SK-N-SH treated with all-trans-retinoic acid at 6 μM for 48 hours (cell line): ENCODE results near the gene FAM228A.

Source experiments
- ATAC-seq: fragments of 200-7000 bp; cut with Tn5 transposase; 3 replicates; pipeline ENCODE4 v1.9.1; 2020; ENCODE audit warnings: mild to moderate bottlenecking, moderate library complexity
- ARNTL ChIP-seq: fragments of 450-650 bp; formaldehyde crosslinking; IDR thresholded peaks from 2 replicates; pipeline ENCODE4 v1.5.0; 2020; ENCODE audit warnings: low read depth, mild to moderate bottlenecking, moderate library complexity, borderline replicate concordance
- BACH2 ChIP-seq: fragments of 250-450 bp; sonication (Bioruptor Pico); IDR thresholded peaks from 2 replicates; pipeline ENCODE4 v1.9.0; 2021; ENCODE audit warnings: mild to moderate bottlenecking, borderline replicate concordance
- ESRRG ChIP-seq: fragments of 250-450 bp; sonication (Bioruptor Pico); IDR thresholded peaks from 2 replicates; pipeline ENCODE4 v1.6.1; 2021; ENCODE audit warnings: mild to moderate bottlenecking
- GLIS3 ChIP-seq: fragments of 250-450 bp; sonication (Bioruptor Pico); IDR thresholded peaks from 2 replicates; pipeline ENCODE4 v1.5.0; 2020; ENCODE audit warnings: mild to moderate bottlenecking, moderate library complexity
- ISL1 ChIP-seq: fragments of 250-450 bp; sonication (Bioruptor Pico); IDR thresholded peaks from 2 replicates; pipeline ENCODE4 v2.1.2; 2022; ENCODE audit warnings: mild to moderate bottlenecking, moderate library complexity
- OSR1 ChIP-seq: fragments of 250-450 bp; sonication (Bioruptor Pico); IDR thresholded peaks from 2 replicates; pipeline ENCODE4 v1.8.0; 2022; ENCODE audit warnings: moderate library complexity, mild to moderate bottlenecking, inconsistent platforms
- RARB ChIP-seq: fragments of 250-450 bp; sonication (Bioruptor Pico); IDR thresholded peaks from 2 replicates; pipeline ENCODE4 v1.8.0; 2021; ENCODE audit warnings: mild to moderate bottlenecking, moderate library complexity
- SNAI2 ChIP-seq: fragments of 250-450 bp; sonication (Bioruptor Pico); IDR thresholded peaks from 2 replicates; pipeline ENCODE4 v1.5.0; 2020; ENCODE audit warnings: mild to moderate bottlenecking, moderate library complexity
- TCF4 ChIP-seq: fragments of 250-450 bp; sonication (Bioruptor Pico); IDR thresholded peaks from 2 replicates; pipeline ENCODE4 v1.8.0; 2021; ENCODE audit warnings: mild to moderate bottlenecking, moderate library complexity, borderline replicate concordance
- TOX ChIP-seq: fragments of 250-450 bp; sonication (Bioruptor Pico); IDR thresholded peaks from 2 replicates; pipeline ENCODE4 v1.8.0; 2021; ENCODE audit warnings: mild to moderate bottlenecking, moderate library complexity, borderline replicate concordance
- ZC3H10 ChIP-seq: fragments of 250-450 bp; sonication (Bioruptor Pico); IDR thresholded peaks from 2 replicates; pipeline ENCODE4 v1.5.1; 2021; ENCODE audit warnings: mild to moderate bottlenecking, moderate library complexity
- ZFP3 ChIP-seq: fragments of 250-450 bp; sonication (Bioruptor Pico); IDR thresholded peaks from 2 replicates; pipeline ENCODE4 v1.5.0; 2020; ENCODE audit warnings: mild to moderate bottlenecking, moderate library complexity
- ZNF565 ChIP-seq: fragments of 450-650 bp; formaldehyde crosslinking; conservative IDR thresholded peaks from 2 replicates; pipeline ENCODE4 v1.5.0; 2020; ENCODE audit warnings: low read depth, mild to moderate bottlenecking, moderate library complexity
- ZNF70 ChIP-seq: fragments of 450-650 bp; formaldehyde crosslinking; IDR thresholded peaks from 2 replicates; pipeline ENCODE4 v1.5.0; 2020; ENCODE audit warnings: mild to moderate bottlenecking, moderate library complexity
- TF ChIP-seq, protein P1 (sequence below): fragments of 250-450 bp; sonication (Bioruptor Pico); IDR thresholded peaks from 2 replicates; pipeline ENCODE4 v1.5.0; 2020; ENCODE audit warnings: mild to moderate bottlenecking, moderate library complexity
- TF ChIP-seq, protein P2 (sequence below): fragments of 250-450 bp; sonication (Bioruptor Pico); IDR thresholded peaks from 2 replicates; pipeline ENCODE4 v1.5.1; 2021; ENCODE audit warnings: mild to moderate bottlenecking, moderate library complexity
- TF ChIP-seq, protein P3 (sequence below): fragments of 250-450 bp; sonication (Bioruptor Pico); IDR thresholded peaks from 2 replicates; pipeline ENCODE4 v1.5.1; 2020; ENCODE audit warnings: low read depth, mild to moderate bottlenecking, moderate library complexity
- TF ChIP-seq, protein P4 (sequence below): fragments of 250-450 bp; sonication (Bioruptor Pico); IDR thresholded peaks from 2 replicates; pipeline ENCODE4 v1.8.0; 2021; ENCODE audit warnings: low read depth, mild to moderate bottlenecking, moderate library complexity, borderline replicate concordance

FAM228A gene

DNA sequence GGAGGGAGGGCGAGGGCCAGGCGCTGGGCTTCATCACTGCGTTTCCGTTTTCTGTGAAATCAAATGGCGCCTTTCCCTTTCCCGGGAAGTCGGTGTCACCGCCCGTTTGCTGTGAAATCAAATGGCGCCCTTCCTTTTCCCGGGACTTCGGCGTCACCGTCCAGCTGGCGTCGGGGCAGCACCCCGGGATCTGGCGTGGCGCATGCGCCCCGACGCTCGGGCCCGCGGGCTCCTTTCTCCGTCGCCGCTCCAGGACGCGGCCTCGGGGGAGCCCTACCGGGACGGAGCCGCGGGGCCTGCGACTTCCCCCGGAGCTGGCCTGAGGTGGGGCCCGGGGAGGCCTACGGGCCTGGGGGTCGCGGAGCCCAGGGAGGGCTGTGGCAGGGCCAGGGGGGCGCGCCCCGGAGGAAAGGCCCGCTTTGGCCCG, at the start of gene FAM228A:
FAM228A (plus strand) TSS at position 203 of the 427 bp plus-strand sequence. CDS start 428 bp downstream, outside the sequence.
- TF ChIP-seq ARNTL (CRISPR knock-in tag) (no peak), OSR1 (CRISPR knock-in tag) (no peak), TCF4 (CRISPR knock-in tag) (no peak), ZFP3 (CRISPR knock-in tag) (no peak), ZNF565 (CRISPR knock-in tag) (no peak)
- TF ChIP-seq, protein P1, sequence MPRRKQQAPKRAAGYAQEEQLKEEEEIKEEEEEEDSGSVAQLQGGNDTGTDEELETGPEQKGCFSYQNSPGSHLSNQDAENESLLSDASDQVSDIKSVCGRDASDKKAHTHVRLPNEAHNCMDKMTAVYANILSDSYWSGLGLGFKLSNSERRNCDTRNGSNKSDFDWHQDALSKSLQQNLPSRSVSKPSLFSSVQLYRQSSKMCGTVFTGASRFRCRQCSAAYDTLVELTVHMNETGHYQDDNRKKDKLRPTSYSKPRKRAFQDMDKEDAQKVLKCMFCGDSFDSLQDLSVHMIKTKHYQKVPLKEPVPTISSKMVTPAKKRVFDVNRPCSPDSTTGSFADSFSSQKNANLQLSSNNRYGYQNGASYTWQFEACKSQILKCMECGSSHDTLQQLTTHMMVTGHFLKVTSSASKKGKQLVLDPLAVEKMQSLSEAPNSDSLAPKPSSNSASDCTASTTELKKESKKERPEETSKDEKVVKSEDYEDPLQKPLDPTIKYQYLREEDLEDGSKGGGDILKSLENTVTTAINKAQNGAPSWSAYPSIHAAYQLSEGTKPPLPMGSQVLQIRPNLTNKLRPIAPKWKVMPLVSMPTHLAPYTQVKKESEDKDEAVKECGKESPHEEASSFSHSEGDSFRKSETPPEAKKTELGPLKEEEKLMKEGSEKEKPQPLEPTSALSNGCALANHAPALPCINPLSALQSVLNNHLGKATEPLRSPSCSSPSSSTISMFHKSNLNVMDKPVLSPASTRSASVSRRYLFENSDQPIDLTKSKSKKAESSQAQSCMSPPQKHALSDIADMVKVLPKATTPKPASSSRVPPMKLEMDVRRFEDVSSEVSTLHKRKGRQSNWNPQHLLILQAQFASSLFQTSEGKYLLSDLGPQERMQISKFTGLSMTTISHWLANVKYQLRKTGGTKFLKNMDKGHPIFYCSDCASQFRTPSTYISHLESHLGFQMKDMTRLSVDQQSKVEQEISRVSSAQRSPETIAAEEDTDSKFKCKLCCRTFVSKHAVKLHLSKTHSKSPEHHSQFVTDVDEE, result no peak
- TF ChIP-seq, protein P2, sequence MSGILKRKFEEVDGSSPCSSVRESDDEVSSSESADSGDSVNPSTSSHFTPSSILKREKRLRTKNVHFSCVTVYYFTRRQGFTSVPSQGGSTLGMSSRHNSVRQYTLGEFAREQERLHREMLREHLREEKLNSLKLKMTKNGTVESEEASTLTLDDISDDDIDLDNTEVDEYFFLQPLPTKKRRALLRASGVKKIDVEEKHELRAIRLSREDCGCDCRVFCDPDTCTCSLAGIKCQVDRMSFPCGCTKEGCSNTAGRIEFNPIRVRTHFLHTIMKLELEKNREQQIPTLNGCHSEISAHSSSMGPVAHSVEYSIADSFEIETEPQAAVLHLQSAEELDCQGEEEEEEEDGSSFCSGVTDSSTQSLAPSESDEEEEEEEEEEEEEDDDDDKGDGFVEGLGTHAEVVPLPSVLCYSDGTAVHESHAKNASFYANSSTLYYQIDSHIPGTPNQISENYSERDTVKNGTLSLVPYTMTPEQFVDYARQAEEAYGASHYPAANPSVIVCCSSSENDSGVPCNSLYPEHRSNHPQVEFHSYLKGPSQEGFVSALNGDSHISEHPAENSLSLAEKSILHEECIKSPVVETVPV (CRISPR knock-in tag), result no peak
- TF ChIP-seq, protein P3, sequence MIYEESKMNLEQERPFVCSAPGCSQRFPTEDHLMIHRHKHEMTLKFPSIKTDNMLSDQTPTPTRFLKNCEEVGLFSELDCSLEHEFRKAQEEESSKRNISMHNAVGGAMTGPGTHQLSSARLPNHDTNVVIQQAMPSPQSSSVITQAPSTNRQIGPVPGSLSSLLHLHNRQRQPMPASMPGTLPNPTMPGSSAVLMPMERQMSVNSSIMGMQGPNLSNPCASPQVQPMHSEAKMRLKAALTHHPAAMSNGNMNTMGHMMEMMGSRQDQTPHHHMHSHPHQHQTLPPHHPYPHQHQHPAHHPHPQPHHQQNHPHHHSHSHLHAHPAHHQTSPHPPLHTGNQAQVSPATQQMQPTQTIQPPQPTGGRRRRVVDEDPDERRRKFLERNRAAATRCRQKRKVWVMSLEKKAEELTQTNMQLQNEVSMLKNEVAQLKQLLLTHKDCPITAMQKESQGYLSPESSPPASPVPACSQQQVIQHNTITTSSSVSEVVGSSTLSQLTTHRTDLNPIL (CRISPR knock-in tag), result no peak
- no peak for ATAC-seq

DNA sequence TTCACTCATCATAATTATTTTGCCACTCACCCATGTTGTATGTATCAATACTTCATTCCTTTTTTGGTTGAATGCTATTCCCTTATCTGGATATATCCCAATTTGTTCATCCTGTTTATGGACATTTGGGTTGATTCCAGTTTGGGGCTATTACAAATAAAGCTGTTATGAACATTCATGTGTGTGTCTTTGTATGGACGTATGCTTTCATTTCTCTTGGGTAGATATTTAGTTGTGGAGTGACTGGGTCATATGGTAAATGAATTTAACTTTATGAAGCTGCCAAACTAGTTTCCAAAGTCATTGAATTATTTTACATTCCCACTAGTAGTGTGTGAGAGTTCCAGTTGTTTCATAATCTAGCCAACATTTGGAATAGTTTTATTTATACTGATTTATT, 48.9 kb upstream of the FAM228A start:
- ATAC-seq, result no peak
- no peak for TF ChIP-seq RARB
- TF ChIP-seq ZFP3 (CRISPR knock-in tag), result no peak
- TF ChIP-seq, protein P3 (CRISPR knock-in tag), result no peak
- TF ChIP-seq ZNF70, result no peak
- TF ChIP-seq BACH2 (CRISPR knock-in tag), result no peak
- no peak for TF ChIP-seq ZC3H10
- TF ChIP-seq TOX (CRISPR knock-in tag), result no peak
- TF ChIP-seq, protein P4, sequence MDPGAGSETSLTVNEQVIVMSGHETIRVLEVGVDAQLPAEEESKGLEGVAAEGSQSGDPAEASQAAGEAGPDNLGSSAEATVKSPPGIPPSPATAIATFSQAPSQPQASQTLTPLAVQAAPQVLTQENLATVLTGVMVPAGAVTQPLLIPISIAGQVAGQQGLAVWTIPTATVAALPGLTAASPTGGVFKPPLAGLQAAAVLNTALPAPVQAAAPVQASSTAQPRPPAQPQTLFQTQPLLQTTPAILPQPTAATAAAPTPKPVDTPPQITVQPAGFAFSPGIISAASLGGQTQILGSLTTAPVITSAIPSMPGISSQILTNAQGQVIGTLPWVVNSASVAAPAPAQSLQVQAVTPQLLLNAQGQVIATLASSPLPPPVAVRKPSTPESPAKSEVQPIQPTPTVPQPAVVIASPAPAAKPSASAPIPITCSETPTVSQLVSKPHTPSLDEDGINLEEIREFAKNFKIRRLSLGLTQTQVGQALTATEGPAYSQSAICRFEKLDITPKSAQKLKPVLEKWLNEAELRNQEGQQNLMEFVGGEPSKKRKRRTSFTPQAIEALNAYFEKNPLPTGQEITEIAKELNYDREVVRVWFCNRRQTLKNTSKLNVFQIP, result no peak
- no peak for TF ChIP-seq TCF4 (CRISPR knock-in tag)
- TF ChIP-seq, protein P2 (CRISPR knock-in tag), result no peak
- TF ChIP-seq, protein P1, result no peak
- no peak for TF ChIP-seq GLIS3 (CRISPR knock-in tag)
- TF ChIP-seq ZNF565 (CRISPR knock-in tag), result no peak
- no peak for TF ChIP-seq ISL1
- no peak for TF ChIP-seq ESRRG (CRISPR knock-in tag)
- no peak for TF ChIP-seq SNAI2 (CRISPR knock-in tag)
